ENCODE data around the gene RANBP3.

- TF ChIP-seq CREB1 (IDR thresholded peaks at IDR 0.05; ENCODE audit: low read depth) (no peak), TAF1 (IDR thresholded peaks at IDR 0.05; ENCODE audit: low read depth) (no peak), CEBPB (IDR thresholded peaks at IDR 0.05) (no peak), TCF12 (IDR thresholded peaks at IDR 0.05; ENCODE audit: low read depth) (no peak), NFIC (IDR thresholded peaks at IDR 0.05) (no peak)
These were observed 19.7 kb downstream of the RANBP3 start for GRCh38 chr19:5958074-5958850.
